HUES64 (cell line): ENCODE data around the gene GAS2L1.

Source experiments
- H3K27ac ChIP-seq: 2 replicates; pipeline ENCODE4 v1.7.0; 2013; ENCODE audit warnings: low read depth, low read length, inconsistent platforms
- H3K27me3 ChIP-seq: 2 replicates; pipeline ENCODE4 v1.6.1; 2013; ENCODE audit warnings: mild to moderate bottlenecking, low read length; ENCODE audit not compliant: insufficient read depth
- H3K36me3 ChIP-seq: 2 replicates; pipeline ENCODE4 v1.6.1; 2013; ENCODE audit warnings: mild to moderate bottlenecking, low read length; ENCODE audit not compliant: insufficient read depth
- H3K4me1 ChIP-seq: 2 replicates; pipeline ENCODE4 v1.6.1; 2013; ENCODE audit warnings: mild to moderate bottlenecking, low read length, moderate library complexity; ENCODE audit not compliant: insufficient read depth
- H3K4me3 ChIP-seq: 2 replicates; pipeline ENCODE4 v1.5.1; 2013; ENCODE audit warnings: mild to moderate bottlenecking, low read length, moderate library complexity
- H3K9ac ChIP-seq: 2 replicates; pipeline ENCODE4 v1.6.1; 2013; ENCODE audit warnings: mild to moderate bottlenecking, low read depth, low read length
- H3K9me3 ChIP-seq: 2 replicates; pipeline ENCODE4 v1.6.1; 2013; ENCODE audit warnings: low read depth, low read length; ENCODE audit not compliant: insufficient read depth
- WGBS: fragments of 150-250, 120-280 bp; methylation state at CpG from one replicate; pipeline ENCODE4 v1.1.7; 2013; ENCODE audit warnings: missing lambda C conversion rate; 5-methylcytosine and 5-hydroxymethylcytosine counted together

The GAS2L1 gene

GRCh38 chr22:29328566-29329500, 22.4 kb downstream of the GAS2L1 start:
- H3K27ac ChIP-seq = no peak overlapping the region
- 95% methylated on average over 34 of the region's 34 CpGs for WGBS
- H3K9me3 ChIP-seq = no peaks in the 10 kb centered on the region
- H3K4me3 ChIP-seq = no peak overlapping the region
- H3K27me3 ChIP-seq = no peaks in the 10 kb centered on the region
- H3K4me1 ChIP-seq = peaks cover 5% of the 10 kb centered on the region; the same call in 1 of the 2 replicates
- H3K9ac ChIP-seq = no peak overlapping the region
- peaks cover 39% of the 10 kb centered on the region for H3K36me3 ChIP-seq

GRCh38 chr22:29329581-29329980, 23.1 kb downstream of the GAS2L1 start:
- 94% methylated on average over 11 of the region's 11 CpGs for WGBS
- Histone ChIP-seq H3K4me3 (no peak overlapping the region), H3K9ac (no peak overlapping the region), H3K4me1 (peaks cover 5% of the 10 kb centered on the region; the same call in 1 of the 2 replicates), H3K9me3 (no peaks in the 10 kb centered on the region), H3K27ac (no peak overlapping the region), H3K27me3 (no peaks in the 10 kb centered on the region), H3K36me3 (peaks cover 43% of the 10 kb centered on the region)

- H3K27me3 ChIP-seq = no peaks in the 10 kb centered on the region
- 95% methylated on average over 19 of the region's 19 CpGs for WGBS
- peaks cover 5% of the 10 kb centered on the region; the same call in 1 of the 2 replicates for H3K4me1 ChIP-seq
- H3K27ac ChIP-seq = no peak overlapping the region
- H3K9me3 ChIP-seq = no peaks in the 10 kb centered on the region
- no peak overlapping the region; the same call in 1 of the 2 replicates for H3K9ac ChIP-seq
- H3K4me3 ChIP-seq = no peak overlapping the region
- H3K36me3 ChIP-seq = peaks cover 49% of the 10 kb centered on the region
Measured at GRCh38 chr22:29330291-29330690, 23.8 kb downstream of the GAS2L1 start.

- WGBS = 65% methylated on average over 9 of the region's 9 CpGs
- Histone ChIP-seq H3K4me3 (no peak overlapping the region), H3K27ac (no peak overlapping the region), H3K9me3 (no peaks in the 10 kb centered on the region), H3K36me3 (peaks cover 51% of the 10 kb centered on the region), H3K9ac (no peak overlapping the region), H3K27me3 (no peaks in the 10 kb centered on the region), H3K4me1 (peaks cover 5% of the 10 kb centered on the region; the same call in 1 of the 2 replicates)
Measured at GRCh38 chr22:29330753-29331152, 24.3 kb downstream of the GAS2L1 start.

GRCh38 chr22:29331213-29331612, 24.8 kb downstream of the GAS2L1 start:
- Histone ChIP-seq H3K27me3 (no peaks in the 10 kb centered on the region), H3K9ac (no peak overlapping the region), H3K9me3 (no peaks in the 10 kb centered on the region), H3K27ac (no peak overlapping the region), H3K4me3 (no peak overlapping the region), H3K4me1 (peaks cover 5% of the 10 kb centered on the region; the same call in 1 of the 2 replicates), H3K36me3 (peaks cover 54% of the 10 kb centered on the region)
- 95% methylated on average over 8 of the region's 8 CpGs for WGBS

GRCh38 chr22:29331658-29332300, 25.3 kb downstream of the GAS2L1 start:
- 88% methylated on average over 14 of the region's 14 CpGs for WGBS
- Histone ChIP-seq H3K27ac (no peak overlapping the region), H3K9me3 (no peaks in the 10 kb centered on the region), H3K27me3 (no peaks in the 10 kb centered on the region), H3K36me3 (peaks cover 58% of the 10 kb centered on the region), H3K4me1 (peaks cover 5% of the 10 kb centered on the region; the same call in 1 of the 2 replicates), H3K4me3 (no peak overlapping the region), H3K9ac (no peak overlapping the region; the same call in 1 of the 2 replicates)

- peaks cover 64% of the 10 kb centered on the region for H3K36me3 ChIP-seq
- 92% methylated on average over 8 of the region's 8 CpGs for WGBS
- H3K27ac ChIP-seq = no peak overlapping the region
- H3K9me3 ChIP-seq = no peaks in the 10 kb centered on the region
- no peaks in the 10 kb centered on the region for H3K27me3 ChIP-seq
- H3K9ac ChIP-seq = no peak overlapping the region
- no peak overlapping the region for H3K4me3 ChIP-seq
- peaks cover 5% of the 10 kb centered on the region; the same call in 1 of the 2 replicates for H3K4me1 ChIP-seq
Measured at GRCh38 chr22:29332886-29333496, 26.5 kb downstream of the GAS2L1 start.

- Histone ChIP-seq H3K9me3 (no peaks in the 10 kb centered on the region), H3K36me3 (peaks cover 67% of the 10 kb centered on the region), H3K27me3 (no peaks in the 10 kb centered on the region), H3K9ac (no peak overlapping the region), H3K4me1 (peaks cover 5% of the 10 kb centered on the region; the same call in 1 of the 2 replicates), H3K4me3 (no peak overlapping the region), H3K27ac (no peak overlapping the region)
- WGBS = 98% methylated on average over 7 of the region's 7 CpGs
Measured at GRCh38 chr22:29334148-29334547, 27.7 kb downstream of the GAS2L1 start.

GRCh38 chr22:29334696-29335344, 28.4 kb downstream of the GAS2L1 start:
- no peaks in the 10 kb centered on the region for H3K9me3 ChIP-seq

GRCh38 chr22:29335656-29336055, 29.2 kb downstream of the GAS2L1 start:
- Histone ChIP-seq H3K9me3 (no peaks in the 10 kb centered on the region), H3K4me3 (no peak overlapping the region), H3K27me3 (no peaks in the 10 kb centered on the region), H3K36me3 (peaks cover 67% of the 10 kb centered on the region), H3K4me1 (peaks cover 5% of the 10 kb centered on the region; the same call in 1 of the 2 replicates), H3K27ac (no peak overlapping the region), H3K9ac (no peak overlapping the region)
- WGBS = 92% methylated on average over 11 of the region's 11 CpGs

More at GRCh38 chr22:29334696-29335344, 28.4 kb downstream of the GAS2L1 start:
- WGBS = 92% methylated on average over 12 of the region's 12 CpGs
- Histone ChIP-seq H3K9ac (no peak overlapping the region), H3K4me3 (no peak overlapping the region), H3K27me3 (no peaks in the 10 kb centered on the region), H3K27ac (no peak overlapping the region), H3K36me3 (peaks cover 67% of the 10 kb centered on the region), H3K4me1 (peaks cover 5% of the 10 kb centered on the region; the same call in 1 of the 2 replicates)
